H1 (cell line): ENCODE measurements around the gene TAF8. TPM values are rescaled to one million over a fixed set of nuclear protein-coding genes. Genes with fewer than 3 reads are reported as not detected.

Source experiments
- BACH1 ChIP-seq: IDR thresholded peaks from 2 replicates; pipeline ENCODE4 v1.6.1; 2012; ENCODE audit warnings: low read length, improper control_type of control experiment
- BCL11A ChIP-seq, 2 experiments: IDR thresholded peaks; one replicate each; pipeline ENCODE4 v1.6.1; 2011; ENCODE audit warnings: low read depth in 2 of 2, low read length in 2 of 2, mild to moderate bottlenecking in 2 of 2
- EGR1 ChIP-seq: IDR thresholded peaks from 2 replicates; pipeline ENCODE4 v1.6.1; 2011; ENCODE audit warnings: low read depth, low read length, borderline replicate concordance
- FOSL1 ChIP-seq: IDR thresholded peaks from 2 replicates; pipeline ENCODE4 v1.6.1; 2011; ENCODE audit warnings: mild to moderate bottlenecking, low read depth, low read length, moderate library complexity; ENCODE audit not compliant: insufficient read depth
- SP2 ChIP-seq: IDR thresholded peaks from 2 replicates; pipeline ENCODE4 v1.6.1; 2012; ENCODE audit warnings: mild to moderate bottlenecking, low read length, inconsistent platforms
- TBP ChIP-seq: IDR thresholded peaks from 2 replicates; pipeline ENCODE4 v1.6.1; 2011; ENCODE audit warnings: low read depth, low read length, improper control_type of control experiment
- polyA plus RNA-seq, 7 experiments: library from polyadenylated mRNA; depleted of rRNA in 3 of 7; stranded (reverse) in 5 of 7; unstranded in 2 of 7; fragments of >200 nt in 5 of 7; fragments of 200-250 nt in 2 of 7; gene quantifications; 1 replicate in 5 of 7; 2 replicates in 1 of 7; 4 replicates in 1 of 7; pipeline versions ENCODE4 v1.2.1 to v1.2.3, GENCODE V29; 2011 to 2013; ENCODE audit warnings: missing spikeins in 2 of 7, mixed read lengths in 2 of 7
- total RNA-seq: library from RNA; stranded (reverse); fragmentation: NEBNext Ultra II Directional; extraction: Animal tissue kit (Norgen Biotek cat#: 25700); gene quantifications from 2 replicates; pipeline ENCODE4 v1.2.1, GENCODE V29; 2021

Gene TAF8
- total and polyA plus RNA-seq, 2 of the 8 experiments (the other 6 are each of a cell fraction or from before 2014, with no cell fraction given) = 32.2 to 34.0 TPM

DNA sequence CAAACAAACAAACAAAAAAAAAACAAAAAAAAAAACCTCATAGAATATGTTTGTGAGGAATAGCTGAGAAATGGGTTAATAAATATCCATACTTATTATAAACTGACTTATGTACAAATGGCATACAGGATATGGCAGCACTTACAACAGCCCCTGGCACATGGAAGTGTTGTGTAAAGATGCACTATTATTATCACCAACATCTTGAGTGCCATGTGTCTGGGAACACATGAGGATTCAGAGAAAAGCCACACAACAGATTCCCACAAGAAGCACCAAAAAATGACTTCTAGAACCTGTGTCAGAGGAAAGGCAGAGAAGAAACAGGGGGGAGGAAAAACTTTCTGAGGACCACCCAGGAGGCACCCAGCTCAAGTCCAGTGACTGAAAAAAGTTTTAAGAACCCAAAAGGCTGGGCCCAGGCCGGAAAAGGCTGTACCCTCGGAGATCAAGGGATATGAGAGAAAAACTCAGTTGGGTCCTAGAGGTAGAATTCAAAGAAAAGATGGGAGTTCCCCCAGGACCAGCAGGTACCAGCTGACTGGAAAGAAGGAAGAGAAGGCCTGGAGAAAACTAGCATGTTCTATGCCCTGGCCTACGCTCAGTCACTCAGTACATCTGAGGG lies 9.4 kb upstream of the TAF8 start (continued):
- TF ChIP-seq BCL11A (IDR thresholded peaks at IDR 0.05; ENCODE audit: low read depth in 2 of 2, low read length in 2 of 2) (no peak), FOSL1 (no peak), SP2 (no peak), EGR1 (no peak), TBP (no peak), BACH1 (no peak)
